NCI-H69 (cell line): ENCODE results near the gene CLDN5.

Source experiments
- DNase-seq: peaks from one replicate; lab custom pipeline; 2025; lab: John Stamatoyannopoulos, UW

CLDN5 gene

DNA sequence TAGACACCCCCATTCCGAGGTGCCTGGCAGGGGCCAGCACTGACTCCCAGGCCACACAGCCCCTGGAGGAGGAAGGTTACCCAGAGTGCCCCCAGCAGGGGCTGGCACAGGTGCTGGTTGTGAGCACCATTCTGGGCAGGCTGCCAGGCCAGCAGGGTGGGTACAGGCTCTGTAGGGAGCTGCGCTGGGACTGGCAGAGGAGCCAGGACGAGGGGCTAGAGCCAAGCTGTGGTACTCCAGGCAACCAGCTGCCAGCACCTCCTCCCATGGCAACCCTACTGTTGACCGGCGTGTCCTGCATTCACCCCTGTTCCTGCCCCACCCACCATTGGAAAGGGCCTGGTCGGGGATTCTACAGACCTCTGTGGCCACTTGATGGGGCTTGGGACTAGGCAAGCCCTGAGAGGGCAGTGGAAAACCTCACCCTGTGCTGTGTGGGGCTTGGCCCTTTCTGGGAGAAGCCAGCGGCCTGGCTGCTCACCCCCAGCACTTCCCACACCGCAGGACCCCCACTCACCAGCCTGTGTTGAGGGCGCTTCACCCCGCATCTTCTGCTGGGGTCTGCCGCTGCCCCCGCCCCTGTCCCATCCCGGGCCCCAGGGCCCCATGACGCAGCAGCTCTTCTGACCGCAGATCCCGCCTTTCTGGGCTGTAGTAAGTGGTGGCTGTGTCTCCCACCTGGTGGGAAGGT, 1.9 kb downstream of the CLDN5 start:
- peak; percentile 98 for DNase-seq

- DNase-seq = no peak
Observed at GRCh38 chr22:19520566-19521305, 3.5 kb downstream of the CLDN5 start.

GRCh38 chr22:19520007-19520406, 4.2 kb downstream of the CLDN5 start:
- no peak for DNase-seq

DNA sequence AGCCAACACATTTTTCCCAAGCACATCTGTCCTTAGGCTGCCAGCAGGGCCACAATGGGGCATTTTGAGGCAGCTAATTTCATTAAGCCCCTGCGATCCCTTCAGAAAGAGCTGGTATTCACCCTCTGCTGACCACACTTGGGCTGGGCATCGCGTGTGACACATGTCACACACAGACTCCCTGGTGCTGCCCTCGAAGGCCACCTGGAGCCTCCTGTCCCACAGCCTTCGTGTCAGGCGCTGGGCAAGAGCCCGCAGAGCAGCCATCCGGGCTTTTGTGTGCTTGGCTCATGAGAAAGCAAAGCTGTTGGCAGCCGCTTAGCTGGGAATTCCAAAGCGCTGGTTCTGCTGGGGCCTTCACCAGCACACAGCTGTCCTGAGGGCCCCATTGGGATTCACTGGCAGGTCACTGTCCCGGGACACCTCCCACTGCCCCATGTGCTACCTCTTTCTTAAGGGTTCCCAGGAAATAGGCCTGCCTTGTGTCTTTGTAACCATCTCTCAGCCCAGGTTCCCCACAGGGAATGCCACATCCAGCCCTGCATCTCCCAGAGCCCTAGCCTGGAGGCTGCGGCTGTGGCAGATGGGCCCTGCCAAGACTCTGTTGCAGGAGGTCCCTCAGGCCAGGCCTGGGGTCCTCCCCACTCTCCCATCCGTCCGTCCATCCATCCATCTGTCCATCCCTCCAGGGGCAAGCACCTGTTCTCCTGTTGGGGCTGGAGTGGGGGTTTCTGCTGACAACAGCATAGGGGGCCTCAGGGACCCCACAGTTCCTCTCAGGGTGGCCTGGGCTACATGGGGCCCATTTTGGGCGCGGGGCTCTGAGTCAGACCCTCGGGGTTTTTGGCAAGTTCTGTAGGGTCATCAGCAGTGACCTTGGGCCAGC, 4.9 kb downstream of the CLDN5 start:
- no peak for DNase-seq

DNA sequence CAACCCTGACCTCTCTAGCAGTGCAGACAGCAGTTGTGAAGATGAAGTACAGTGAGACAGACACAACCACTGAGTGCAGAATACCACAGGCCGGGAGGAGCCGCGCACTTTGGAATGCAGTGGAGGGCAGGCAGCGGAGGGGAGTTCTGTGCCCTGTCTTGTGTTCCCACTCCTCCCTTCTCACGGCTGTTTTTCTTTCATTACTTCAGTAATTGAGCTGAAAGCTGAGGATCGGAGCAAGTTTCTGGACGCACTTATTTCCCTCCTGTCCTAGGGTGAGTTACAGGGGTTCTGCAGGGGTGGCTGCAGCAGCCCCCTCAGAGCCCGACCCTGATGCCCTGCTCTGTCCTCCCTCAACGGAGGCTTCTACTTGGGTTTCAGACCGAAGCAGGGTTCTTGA, 5.6 kb downstream of the CLDN5 start:
- DNase-seq = no peak

DNA sequence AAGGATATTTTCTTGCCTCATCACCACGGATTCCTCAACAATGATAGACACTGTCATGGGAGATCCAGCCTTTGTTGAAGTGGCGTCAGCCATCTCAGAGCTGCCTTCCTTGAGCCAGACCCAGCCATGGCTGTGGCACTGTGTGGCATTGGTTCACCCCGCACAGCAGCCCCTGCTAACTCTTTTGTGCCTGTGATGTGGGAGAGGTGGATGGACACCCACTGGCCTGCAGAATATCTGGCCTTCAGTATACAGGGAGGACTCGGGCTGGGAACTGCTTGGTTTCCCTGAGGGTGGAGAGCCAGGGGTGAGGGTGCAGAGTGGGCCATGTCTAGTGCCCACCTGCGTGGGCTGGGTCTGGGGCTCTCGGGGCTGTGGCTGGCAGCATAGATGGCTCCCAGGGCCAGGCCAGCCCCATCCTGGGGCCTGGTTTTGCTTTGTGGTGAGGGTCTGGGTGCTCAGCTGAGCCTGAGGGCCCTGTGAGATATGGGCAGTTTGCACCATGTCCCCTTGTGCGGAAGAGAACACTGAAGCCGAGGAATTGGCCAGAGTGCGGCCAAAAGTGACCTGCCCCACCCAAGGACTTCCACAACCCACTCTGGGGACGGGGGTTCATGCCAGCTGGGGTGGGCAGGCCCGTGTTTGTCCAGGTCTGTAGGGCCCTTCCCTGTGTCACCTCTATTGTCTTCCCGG, 6.1 kb downstream of the CLDN5 start:
- DNase-seq = no peak

GRCh38 chr22:19517171-19517500, 7.1 kb downstream of the CLDN5 start:
- no peak for DNase-seq

GRCh38 chr22:19516378-19517170, 7.6 kb downstream of the CLDN5 start:
- DNase-seq = no peak

DNA sequence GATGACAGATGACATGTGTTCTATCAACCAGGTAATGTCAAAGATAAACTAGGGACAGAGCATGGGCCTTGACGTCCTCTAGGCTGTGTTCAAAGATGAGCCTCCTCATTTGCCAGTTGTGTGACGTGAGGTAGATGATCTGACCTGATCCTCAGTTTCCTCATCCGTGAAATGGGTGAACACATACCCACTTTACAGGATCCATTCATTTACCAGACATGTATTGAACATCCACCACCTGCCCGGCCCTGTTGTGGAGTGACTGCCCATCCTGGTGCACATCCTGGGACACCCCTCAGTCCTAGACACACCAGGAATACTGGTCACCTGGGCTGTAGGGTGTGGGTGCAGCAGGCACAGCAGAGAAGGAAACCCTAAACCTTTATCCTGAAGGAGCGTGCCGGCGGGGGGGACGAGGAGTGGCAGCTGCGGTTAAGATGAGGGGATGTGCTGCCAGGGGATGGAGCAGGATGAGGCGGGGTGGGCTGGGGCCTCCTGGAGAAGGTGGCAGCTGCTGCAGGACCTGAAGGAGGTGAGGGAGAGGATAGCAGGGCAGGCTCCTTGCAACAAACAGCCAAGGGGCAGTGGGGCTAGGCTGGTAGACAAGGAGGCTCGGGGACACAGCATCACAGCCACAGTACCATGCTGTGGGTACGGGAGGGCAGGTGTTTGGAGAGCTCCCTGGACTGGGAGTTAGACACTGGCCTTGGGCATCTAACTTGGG, 8.4 kb downstream of the CLDN5 start:
- peak; percentile 38 for DNase-seq

GRCh38 chr22:19514831-19515565, 9.2 kb downstream of the CLDN5 start:
- DNase-seq = peak; percentile 99

- no peak for DNase-seq
Observed at GRCh38 chr22:19513823-19514222, 10.4 kb downstream of the CLDN5 start.

- DNase-seq = no peak
Observed at GRCh38 chr22:19510919-19511341, 13.3 kb downstream of the CLDN5 start.

GRCh38 chr22:19509923-19510322, 14.3 kb downstream of the CLDN5 start:
- DNase-seq = no peak

DNA sequence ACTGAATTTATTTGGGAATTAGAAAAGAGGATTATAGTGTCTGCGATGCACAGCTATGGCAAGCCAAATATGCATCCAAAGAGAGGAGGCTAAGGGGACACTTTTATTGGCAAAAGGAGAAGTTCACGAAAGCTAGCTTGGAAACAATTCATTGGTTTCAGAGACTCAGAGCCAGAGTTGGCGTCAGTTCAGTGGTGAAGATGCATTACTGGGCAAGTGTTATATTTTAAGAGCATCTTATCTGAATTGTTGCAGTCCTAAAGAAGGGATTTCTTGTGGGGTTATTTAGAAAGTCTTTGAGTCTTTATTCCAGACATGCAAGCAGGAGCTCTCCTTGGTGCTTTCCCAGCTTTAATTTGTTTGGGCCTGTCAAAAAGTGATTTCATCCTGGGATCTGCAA, 15.0 kb downstream of the CLDN5 start:
- DNase-seq = no peak

DNA sequence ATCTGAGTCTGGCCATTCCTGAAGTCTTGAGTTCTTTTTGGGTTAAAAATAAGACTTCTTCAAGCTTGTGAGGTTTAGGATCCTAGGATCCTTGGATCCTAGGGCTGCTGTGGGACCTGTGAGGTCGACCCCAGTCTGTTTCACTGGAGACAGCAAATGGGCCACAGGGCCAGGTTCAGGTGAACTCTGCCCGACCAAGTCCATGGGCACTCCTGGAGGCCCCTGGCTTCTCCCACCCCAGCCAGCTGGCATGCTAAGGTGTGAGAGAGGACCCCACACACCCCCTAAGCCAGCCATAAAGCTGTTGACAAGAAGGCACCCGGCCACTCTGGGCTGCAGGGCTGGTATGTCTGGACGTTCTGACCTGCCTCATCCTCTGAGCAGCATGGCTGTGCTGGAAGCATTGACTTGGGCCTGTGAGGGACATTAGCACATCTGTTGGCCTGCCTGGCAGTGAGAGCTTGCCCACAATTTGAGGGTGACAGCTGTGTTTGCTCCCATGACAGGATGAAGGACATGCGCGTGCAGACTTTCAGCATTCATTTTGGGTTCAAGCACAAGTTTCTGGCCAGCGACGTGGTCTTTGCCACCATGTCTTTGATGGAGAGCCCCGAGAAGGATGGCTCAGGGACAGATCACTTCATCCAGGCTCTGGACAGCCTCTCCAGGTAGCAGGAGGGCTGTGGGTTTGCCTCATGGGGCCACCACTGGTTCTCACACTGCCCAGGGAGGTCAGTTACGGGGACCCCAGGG, 16.0 kb downstream of the CLDN5 start:
- DNase-seq = no peak

- no peak for DNase-seq
Observed at GRCh38 chr22:19507534-19507861, 16.7 kb downstream of the CLDN5 start.

DNA sequence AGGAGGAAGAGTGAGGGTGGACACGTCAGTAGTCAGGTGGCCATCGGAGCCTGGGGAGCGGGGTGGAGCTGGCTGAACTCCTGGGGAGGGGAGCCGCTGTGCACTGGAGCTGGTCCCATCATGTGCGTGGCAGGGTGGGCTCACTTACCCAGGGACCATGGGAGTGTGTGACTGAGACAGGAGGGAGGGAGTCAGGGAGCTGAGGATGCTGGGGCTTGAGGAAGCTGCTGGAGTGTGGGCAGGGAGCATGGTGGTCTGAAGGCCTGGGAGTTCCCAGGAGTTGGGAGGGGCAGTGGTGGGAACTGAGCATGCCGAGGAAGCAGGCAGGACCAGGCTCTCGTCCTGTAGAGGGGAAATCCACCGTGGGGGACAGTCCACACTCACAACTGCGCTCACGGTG, 18.0 kb downstream of the CLDN5 start:
- DNase-seq = no peak

GRCh38 chr22:19505735-19506126, 18.5 kb downstream of the CLDN5 start:
- no peak for DNase-seq
